GM06990 (cell line): ENCODE results near the gene ZBBX.

Experiments
- DNase-seq: peaks from one replicate; pipeline ENCODE4 v3.0.0-alpha.2; 2011; ENCODE audit not compliant: insufficient read length; ENCODE audit errors: extremely low read depth
- H3K27me3 ChIP-seq: replicated peaks from 2 replicates; pipeline ENCODE4 v1.6.0; 2011; ENCODE audit warnings: low read length; ENCODE audit not compliant: control insufficient read depth, insufficient read depth
- H3K36me3 ChIP-seq: 2 replicates; pipeline ENCODE4 v1.5.1; 2011; ENCODE audit warnings: low read length; ENCODE audit not compliant: control insufficient read depth, insufficient read depth
- H3K4me3 ChIP-seq: replicated peaks from 2 replicates; pipeline ENCODE4 v1.5.1; 2011; ENCODE audit warnings: low read depth, mild to moderate bottlenecking, control low read depth, low read length
- CTCF ChIP-seq: IDR thresholded peaks from 2 replicates; pipeline ENCODE4 v1.5.1; 2011; ENCODE audit warnings: low read length, control low read depth, mild to moderate bottlenecking, inconsistent platforms; ENCODE audit not compliant: insufficient read depth, poor library complexity, severe bottlenecking

The ZBBX gene

GRCh38 chr3:167361306-167361705 is 18.8 kb downstream of the ZBBX start:
- no peak for TF ChIP-seq CTCF
- Histone ChIP-seq H3K4me3 (no peak overlapping the region), H3K27me3 (no peaks in the 10 kb centered on the region), H3K36me3 (no peaks in the 10 kb centered on the region)
- DNase-seq: no peak

- Histone ChIP-seq H3K27me3 (no peaks in the 10 kb centered on the region), H3K36me3 (no peaks in the 10 kb centered on the region), H3K4me3 (no peak overlapping the region)
- DNase-seq: no peak
- no peak for TF ChIP-seq CTCF
Observed at GRCh38 chr3:167355446-167355845, 24.7 kb downstream of the ZBBX start.

GRCh38 chr3:167354751-167355150 is 25.3 kb downstream of the ZBBX start:
- no peaks in the 10 kb centered on the region for H3K36me3 ChIP-seq

GRCh38 chr3:167350245-167350862 is 29.7 kb downstream of the ZBBX start:
- Histone ChIP-seq H3K27me3 (no peaks in the 10 kb centered on the region), H3K36me3 (no peaks in the 10 kb centered on the region), H3K4me3 (no peak overlapping the region)
- TF ChIP-seq CTCF: peak; percentile 49
- DNase-seq: peak; percentile 2

More at GRCh38 chr3:167354751-167355150, 25.3 kb downstream of the ZBBX start:
- no peaks in the 10 kb centered on the region for H3K27me3 ChIP-seq
- DNase-seq: no peak
- no peak for TF ChIP-seq CTCF
- no peak overlapping the region for H3K4me3 ChIP-seq

- Histone ChIP-seq H3K27me3 (no peaks in the 10 kb centered on the region), H3K36me3 (no peaks in the 10 kb centered on the region), H3K4me3 (no peak overlapping the region)
- DNase-seq: no peak
- no peak for TF ChIP-seq CTCF
Observed at GRCh38 chr3:167346171-167346570, 33.9 kb downstream of the ZBBX start.
